ENCODE results near the gene RBM20.

RBM20 gene

GRCh38 chr10:110788620-110789385, 144.7 kb downstream of the RBM20 start:
- no peak for DNase-seq (ENCODE audit: low read depth)

GRCh38 chr10:110789604-110790433, 145.7 kb downstream of the RBM20 start:
- no peak for DNase-seq (ENCODE audit: low read depth)

- no peak for DNase-seq (ENCODE audit: low read depth)
Observed at GRCh38 chr10:110790913-110791506, 146.9 kb downstream of the RBM20 start.

- DNase-seq (ENCODE audit: low read depth) = no peak
Observed at GRCh38 chr10:110791541-110792073, 147.5 kb downstream of the RBM20 start.

- DNase-seq (ENCODE audit: low read depth) = no peak
Observed at GRCh38 chr10:110792476-110793125, 148.5 kb downstream of the RBM20 start.

GRCh38 chr10:110793128-110793812, 149.1 kb downstream of the RBM20 start:
- no peak for DNase-seq (ENCODE audit: low read depth)

GRCh38 chr10:110793886-110794285, 149.8 kb downstream of the RBM20 start:
- DNase-seq (ENCODE audit: low read depth) = no peak

- DNase-seq (ENCODE audit: low read depth) = no peak
Observed at GRCh38 chr10:110794808-110795207, 150.7 kb downstream of the RBM20 start.

GRCh38 chr10:110797416-110797815, 153.3 kb downstream of the RBM20 start:
- no peak for DNase-seq (ENCODE audit: low read depth)

- DNase-seq (ENCODE audit: low read depth) = no peak
Observed at GRCh38 chr10:110798340-110798739, 154.2 kb downstream of the RBM20 start.

- DNase-seq (ENCODE audit: low read depth) = no peak
Observed at GRCh38 chr10:110802090-110802489, 158.0 kb downstream of the RBM20 start.

GRCh38 chr10:110802551-110803238, 158.6 kb downstream of the RBM20 start:
- DNase-seq (ENCODE audit: low read depth) = no peak

GRCh38 chr10:110803239-110803749, 159.2 kb downstream of the RBM20 start:
- no peak for DNase-seq (ENCODE audit: low read depth)

GRCh38 chr10:110803830-110804338, 159.7 kb downstream of the RBM20 start:
- DNase-seq (ENCODE audit: low read depth) = no peak

GRCh38 chr10:110804376-110804775, 160.2 kb downstream of the RBM20 start:
- no peak for DNase-seq (ENCODE audit: low read depth)

- no peak for DNase-seq (ENCODE audit: low read depth)
Observed at GRCh38 chr10:110805292-110805691, 161.2 kb downstream of the RBM20 start.

GRCh38 chr10:110806335-110806734, 162.2 kb downstream of the RBM20 start:
- DNase-seq (ENCODE audit: low read depth) = no peak

- no peak for DNase-seq (ENCODE audit: low read depth)
Observed at GRCh38 chr10:110808123-110808522, 164.0 kb downstream of the RBM20 start.

GRCh38 chr10:110808615-110809014, 164.5 kb downstream of the RBM20 start:
- no peak for DNase-seq (ENCODE audit: low read depth)

GRCh38 chr10:110810625-110811024, 166.5 kb downstream of the RBM20 start:
- no peak for DNase-seq (ENCODE audit: low read depth)
